GM23248 (cell line): Measurements from ENCODE around the gene ZNF521.

ENCODE experiments used
- EZH2 ChIP-seq: fragments of 200-600 bp; sonication (generic); IDR thresholded peaks from 2 replicates; pipeline ENCODE4 v1.6.1; 2018; ENCODE audit warnings: antibody characterized with exemption, mild to moderate bottlenecking; ENCODE audit not compliant: insufficient read depth, poor library complexity, severe bottlenecking
- EZH2phosphoT487 ChIP-seq: fragments of 200-600 bp; sonication (generic); IDR thresholded peaks from 2 replicates; pipeline ENCODE4 v1.6.1; 2018; ENCODE audit warnings: antibody characterized with exemption, moderate library complexity, mild to moderate bottlenecking, low read depth; ENCODE audit not compliant: insufficient read depth

- TF ChIP-seq EZH2 (no peak), EZH2phosphoT487 (no peak)
These were observed 108.7 kb downstream of the ZNF521 start for GRCh38 chr18:25243257-25243656.
